HG03039 (cell line): ENCODE results near the gene ZNF521.

Source experiments
- ATAC-seq: cut with Tn5 transposase; IDR thresholded peaks from one replicate; pipeline ENCODE4 v1.9.1; 2021; ENCODE audit warnings: mild to moderate bottlenecking, moderate library complexity; ENCODE audit not compliant: unreplicated experiment

Gene ZNF521

DNA sequence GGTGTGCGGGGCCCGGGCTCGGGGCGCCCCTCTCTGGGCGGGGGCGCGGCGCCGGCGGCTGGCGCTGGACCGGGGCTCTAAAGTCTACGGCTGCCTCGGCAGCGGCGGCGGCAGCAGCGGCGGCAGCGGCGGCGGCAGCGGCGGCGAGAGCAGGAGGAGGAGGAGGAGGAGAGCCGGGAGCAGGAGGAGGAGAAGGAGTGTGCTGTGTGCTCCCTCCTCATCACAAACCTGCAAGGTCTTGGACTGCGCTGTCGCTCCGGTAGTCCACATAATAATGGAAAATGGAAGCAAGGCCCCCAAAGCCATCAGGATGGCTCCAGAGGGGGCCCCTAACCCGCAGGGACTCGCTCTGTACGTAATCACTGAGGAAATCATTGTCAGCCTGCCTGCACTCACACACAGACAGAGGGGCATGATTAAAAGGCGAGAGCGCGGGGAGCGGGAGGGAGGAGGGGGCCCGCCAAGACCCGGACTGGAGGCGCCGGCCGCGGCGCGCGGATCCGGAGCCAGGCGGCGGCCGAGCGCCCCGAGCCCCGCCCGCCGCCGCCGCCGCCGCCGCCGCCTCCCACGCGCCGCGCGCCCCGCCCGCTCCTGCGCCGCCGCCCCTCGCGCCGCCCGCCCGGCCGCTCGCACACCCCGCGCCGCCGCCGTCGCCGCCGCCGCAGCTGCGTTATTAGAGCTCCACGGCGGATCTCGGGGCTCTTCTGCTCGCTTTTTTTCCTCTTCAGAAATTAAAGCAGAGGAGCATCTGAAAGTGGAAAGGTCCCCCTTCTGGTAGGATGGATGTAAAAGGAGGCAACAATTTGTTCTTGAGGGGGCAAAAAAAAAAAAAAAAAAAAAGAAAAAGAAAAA, at the start of gene ZNF521:
Gene ZNF521 (minus strand): TSS at position 390 of the 852 bp plus-strand sequence. CDS start 1,220 bp downstream, outside the sequence.
- peak; percentile 71 for ATAC-seq

DNA sequence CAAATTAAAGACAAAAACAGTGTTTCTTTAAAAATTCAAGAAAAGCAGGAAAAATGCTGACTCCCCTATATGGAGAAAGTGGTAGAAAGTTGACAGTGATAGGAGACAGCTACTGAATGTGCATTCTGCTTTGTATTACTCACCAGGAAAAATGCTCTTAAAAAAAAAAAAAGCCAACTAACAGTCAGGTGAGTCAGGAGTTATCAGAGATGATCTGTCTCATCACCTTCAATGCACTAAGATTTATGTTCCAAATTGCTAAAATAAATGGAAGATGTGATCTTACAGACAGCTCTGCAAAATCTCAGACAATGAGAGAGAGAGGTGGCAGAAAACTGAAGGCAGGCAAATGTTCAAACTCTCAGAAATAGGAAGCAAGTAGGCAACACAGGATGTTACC, 47.6 kb upstream of the ZNF521 start:
- no peak for ATAC-seq

DNA sequence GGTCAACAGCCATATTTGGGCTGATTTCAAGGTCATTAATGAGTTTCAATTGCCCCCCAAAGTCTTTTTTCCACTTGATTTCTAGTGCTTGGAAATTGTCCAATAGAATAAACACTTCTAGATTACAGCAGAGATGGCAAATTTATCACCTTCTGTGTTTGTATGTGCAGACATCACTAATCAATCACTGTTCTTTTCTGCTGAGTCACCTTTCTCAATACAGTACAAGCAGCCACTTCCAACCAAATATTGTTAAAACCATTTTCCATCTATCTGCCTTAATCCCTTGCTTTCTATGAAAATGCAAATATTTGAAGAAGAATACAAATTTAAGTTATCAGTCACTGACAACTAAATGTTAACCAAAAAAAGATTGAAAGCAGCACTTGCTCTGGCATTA, 40.2 kb upstream of the ZNF521 start:
- no peak for ATAC-seq

DNA sequence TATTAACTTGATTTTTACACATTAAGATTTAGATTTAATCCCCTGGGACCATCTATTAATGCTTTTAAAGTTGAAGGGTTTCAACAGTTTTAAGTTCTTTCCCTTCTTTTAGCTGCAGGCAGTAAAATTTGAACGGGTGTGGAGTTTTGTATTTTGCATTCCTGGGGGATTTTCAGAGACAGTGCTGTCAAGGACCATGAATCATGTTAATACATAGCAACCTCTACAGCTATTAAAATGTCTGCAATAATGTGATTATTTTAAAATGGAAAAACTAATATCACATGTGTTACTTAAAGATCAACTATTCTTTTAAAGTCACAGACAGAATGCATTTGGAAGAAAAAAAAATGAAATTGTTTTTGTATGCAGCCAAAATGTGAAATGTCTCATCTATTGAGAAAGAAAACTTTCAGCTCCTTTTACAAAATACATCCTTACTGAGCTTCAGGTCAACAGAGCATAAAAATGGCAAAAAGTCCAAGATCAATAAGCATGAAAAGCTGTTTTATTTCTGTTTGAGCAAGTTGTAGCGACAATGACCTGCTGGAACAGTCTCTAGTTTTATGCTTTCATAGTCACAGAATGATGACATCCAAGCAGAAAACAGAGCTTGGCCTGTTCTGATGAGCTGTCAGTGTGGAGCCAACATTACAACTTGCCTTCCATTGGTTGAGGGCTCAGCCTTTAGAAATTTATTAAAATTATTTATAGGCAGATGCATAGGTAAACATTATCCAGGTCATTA, 21.6 kb upstream of the ZNF521 start:
- ATAC-seq = no peak

DNA sequence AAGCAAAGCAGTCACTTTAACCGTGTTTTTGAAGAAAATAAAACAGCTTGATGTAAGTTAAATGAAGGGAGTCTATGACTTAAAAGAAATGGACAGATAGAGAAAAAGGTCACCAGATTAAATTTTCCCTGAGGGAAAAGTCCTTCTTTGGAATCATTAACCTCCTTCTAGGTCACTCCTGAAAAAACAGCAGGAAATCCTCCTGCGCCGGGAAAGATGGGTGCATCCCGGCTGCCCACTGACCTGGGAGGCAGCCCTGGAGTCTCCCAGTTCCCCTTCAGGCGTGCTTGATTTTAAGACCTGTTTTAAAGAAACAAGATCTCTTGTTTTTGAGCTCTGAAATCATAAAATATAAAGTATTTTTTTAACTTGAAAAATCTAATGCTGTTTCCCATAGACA, 18.4 kb upstream of the ZNF521 start:
- no peak for ATAC-seq

DNA sequence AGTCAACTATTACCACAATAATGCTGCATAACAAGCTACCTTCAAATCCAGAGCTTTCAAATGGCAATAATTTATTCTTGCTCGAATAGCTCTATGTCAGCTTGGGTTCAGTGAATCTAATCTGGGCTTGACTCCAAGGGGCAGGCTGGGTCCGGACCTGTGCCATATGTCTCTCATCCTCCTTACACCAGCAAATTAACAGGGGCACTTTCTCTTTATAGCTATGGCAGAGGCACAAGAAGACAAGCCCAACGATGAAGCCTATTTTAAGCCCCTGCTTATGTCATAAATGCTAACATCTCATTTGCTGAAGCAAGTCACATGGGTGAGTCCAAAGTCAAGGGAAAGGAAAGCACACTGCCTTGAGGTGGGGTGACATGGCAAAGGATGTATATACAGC, 13.3 kb upstream of the ZNF521 start:
- no peak for ATAC-seq

DNA sequence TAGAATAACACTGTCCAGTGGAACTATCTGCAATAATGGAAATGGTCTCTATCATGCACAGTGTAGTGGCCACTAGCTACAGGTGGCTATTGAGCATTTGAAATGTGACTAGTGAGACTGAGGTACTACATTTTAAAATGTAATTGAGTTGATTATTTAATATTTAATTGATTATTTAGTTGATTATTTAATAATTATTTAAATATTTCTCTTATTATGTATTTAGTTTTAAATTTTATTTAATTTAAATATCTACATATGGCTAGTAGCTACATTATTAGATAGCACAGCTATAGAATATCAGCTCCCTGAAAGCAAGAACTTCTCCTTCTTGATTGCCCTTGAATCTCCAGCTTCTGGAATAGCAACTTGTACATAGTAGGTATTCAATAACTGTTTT, 12.8 kb upstream of the ZNF521 start:
- no peak for ATAC-seq

DNA sequence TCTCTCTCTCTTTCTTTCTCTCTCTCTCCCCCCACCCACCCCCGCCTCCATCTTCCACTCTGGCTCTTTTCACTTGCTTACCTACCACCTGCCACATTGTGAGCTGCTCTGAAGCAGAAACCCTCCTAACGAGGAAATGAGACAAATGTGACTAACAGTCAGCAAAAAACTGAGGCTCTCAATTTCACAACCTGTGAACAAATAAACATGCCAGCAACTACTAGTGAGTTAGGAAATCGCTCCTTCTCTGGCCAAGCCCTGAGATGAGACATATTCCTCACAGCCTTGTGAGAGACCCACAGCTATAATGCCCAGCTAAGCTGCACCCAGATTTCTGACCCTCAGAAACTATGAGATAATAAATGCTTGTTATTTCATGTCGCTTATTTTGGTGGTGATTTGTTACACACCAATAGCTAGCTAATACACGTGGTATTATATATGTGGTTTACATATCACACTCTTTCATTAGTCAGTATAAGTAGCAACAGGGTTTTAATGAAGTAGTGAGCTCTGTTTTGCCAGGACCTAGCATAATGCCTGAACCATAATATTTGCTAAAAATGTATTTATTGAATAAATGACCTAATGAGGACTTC, 8.4 kb upstream of the ZNF521 start:
- no peak for ATAC-seq

DNA sequence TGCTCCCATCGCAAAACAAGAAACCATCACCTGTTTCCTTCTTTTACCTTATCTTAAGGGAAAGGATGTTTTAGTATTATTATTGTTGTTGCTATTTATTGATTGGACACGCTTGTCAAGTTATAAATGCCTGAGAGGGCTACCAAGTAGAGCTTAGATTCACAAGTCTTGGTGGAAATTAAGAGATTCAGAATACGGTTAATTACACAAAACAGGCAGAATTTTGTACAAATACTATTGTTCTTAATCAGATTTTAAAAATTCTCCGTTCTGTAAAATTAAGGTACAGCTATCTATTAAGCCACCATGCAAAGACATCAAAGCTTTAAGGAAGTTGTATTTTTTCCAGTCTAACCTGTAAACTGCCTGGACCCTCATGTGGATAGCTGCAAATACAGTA, 1.1 kb upstream of the ZNF521 start:
- ATAC-seq = no peak

DNA sequence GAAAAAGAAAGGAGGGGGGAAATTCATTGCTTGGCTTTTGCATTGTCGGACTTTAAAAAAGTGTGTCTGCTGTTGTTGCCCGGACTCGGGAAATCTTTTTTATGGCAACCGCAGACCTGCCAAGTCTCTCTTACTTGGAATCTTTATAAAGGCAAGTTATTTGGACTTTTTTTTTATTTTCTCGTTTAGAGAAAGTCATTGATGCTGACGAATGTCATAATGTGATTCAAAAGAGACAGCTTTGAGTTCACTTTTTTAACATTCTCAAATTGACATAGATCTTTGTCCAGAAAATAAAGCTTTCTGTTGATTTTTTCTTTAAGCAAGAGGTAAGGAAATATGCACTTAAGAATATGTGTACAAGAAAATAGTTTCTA, 651 bp upstream of the ZNF521 start:
- no peak for ATAC-seq

DNA sequence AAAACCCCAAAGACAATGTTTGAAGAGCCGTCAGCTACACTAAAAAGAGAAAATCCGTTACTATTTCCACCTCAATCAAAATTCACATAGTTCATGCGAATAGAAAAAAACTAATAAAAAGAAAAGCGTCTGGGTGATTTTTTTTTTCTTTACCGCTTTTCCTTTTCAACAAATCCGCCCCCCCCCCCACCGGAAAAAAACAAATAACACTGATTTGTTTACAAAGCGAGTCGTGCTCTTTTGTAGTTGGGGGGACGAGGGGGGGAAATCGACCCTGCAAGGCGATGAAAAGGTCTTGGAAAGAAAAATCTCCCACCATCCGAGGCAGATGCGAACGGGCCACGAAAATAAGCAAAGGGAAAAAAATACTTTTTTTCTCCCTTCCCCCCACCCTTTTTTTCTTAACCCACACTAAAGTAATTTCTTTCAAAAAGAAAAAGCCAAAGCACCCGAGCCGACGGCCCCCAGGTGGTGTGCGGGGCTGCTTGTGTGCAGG, 638 bp downstream of the ZNF521 start:
- no peak for ATAC-seq

DNA sequence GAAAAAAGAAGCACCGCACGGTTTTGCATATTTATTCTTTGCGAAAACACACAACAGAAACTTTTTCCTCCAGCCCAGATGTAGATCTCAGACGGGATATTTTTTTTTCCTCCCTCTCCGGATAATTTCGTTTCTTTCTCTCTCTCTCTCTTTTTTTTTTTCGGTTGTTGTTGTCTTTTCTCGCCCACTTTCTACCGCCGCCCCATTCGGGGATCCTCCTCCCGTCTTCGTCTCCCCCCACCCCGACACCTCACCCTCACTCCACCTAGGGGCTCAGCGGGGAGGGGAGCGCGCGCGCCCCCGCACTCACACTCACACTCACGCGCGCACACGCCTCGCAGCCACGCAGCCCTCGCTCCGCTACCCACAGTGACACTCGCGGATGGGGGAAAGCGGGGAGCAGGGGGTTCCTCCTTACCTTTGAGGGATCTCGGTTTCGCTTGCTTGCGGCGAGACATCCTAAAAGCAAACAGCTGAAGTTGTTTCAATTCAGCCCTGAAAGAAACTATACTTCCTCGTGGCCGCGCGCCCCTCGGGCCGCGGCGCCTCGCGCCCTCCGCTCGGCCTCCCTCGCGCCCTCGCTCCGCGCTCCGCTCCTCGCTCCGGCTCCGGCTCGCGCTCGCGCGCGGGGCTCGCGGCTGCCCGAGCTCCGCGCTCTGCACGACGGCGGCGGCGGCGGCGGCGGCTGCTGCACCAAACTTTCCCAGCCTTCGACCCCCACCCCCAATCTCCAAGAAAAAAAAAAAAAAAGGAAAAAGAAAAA, 1.3 kb downstream of the ZNF521 start:
- ATAC-seq = no peak

DNA sequence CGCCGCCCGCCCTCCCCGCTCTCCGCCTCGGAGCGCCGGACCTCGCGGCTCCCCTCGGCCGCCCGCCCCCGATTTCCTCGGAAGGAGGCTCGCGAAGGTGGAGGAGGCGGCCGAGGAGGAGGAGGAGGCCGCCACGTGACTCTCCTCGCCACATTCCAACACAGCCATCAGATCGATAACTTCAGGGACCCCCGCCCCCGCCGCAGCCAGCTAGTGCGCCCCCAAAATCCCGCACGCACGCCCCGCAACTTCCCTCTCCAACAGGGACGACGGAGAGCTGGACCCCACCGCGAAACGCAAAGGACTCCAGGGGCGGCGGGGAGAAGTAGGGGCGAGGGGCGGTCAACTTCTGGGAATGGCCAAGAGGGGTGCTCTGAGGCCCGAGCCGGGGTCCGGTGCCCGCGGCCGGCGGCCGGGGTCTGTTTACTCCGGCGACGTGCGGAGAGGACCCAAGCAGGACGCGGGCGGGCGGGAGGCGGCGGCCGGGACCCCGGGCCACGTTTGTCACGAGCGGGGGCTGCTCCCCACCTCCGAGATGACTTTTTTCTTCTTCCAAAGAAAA, 2.0 kb downstream of the ZNF521 start:
- ATAC-seq = no peak

DNA sequence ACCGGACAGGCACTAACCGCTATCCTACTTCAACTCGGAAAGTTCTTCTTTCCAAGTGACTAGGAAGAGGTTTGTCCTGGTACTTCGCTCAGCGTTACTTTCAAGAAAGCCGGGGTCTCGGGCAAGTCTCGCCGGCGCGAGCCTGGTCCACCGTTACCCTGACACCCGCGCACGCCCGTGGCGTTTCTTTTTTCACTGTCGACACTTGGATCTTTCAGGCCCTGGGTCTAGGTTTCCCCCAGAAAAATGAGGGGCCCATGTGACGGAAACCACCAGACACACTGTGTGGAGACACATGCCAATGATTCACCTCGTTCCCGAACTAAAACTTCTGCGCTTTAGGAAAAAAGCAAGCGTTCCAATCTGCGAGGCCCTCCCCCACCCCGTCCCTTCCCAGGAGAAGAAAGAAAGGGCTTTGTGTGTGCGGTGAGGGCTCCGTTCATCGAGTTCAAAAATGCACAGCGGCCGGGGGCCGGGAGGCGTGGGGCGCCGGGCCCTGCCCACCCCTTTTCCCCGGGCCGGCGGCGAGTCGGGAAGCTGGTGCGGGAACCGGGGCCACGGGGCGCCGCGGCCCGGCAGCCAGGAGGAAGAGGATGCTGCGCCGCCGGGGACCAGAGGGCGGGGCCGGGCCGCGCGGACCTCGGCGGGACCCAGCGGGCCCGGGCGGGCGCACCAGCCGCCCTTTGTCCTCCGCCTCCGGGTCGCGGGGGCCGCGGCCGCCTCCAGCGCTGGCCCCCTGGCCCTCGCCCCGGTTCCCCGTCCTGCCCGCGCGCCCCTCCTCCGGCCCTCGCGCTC, 2.6 kb downstream of the ZNF521 start:
- no peak for ATAC-seq

DNA sequence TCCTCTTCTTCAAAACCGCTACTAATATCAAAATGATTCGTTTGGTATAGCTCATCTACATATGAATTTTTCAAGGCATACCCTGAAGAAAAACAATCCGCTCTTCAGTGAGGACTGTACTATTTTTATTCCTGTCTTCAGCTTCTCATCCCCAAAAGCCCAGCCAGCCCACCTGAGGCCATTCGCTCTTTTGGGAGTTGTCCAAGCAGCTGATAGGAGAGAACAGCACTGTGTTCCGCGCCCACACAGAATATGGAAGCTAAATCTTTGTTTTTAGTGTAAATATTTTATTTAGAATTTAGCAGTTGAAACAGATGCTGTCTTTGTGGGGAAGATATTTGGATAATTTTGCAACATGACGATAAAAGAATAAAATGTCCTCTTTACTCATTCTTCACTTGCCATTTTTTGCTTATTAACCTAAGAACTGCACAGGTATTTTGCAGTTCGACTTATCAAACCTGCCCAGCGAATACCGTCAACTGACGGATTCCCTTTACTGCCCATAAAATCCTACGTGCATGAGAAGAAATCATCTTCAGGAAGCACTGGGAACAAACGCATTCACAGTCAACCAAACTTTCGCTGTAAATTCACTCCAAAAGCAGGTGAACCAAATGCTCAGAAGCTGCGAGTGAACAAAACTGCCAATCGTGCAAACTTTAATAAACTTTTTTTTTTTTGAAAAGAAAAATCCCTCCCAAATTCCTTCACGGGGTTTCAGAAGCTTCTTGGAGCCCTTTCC, 3.4 kb downstream of the ZNF521 start:
- no peak for ATAC-seq

DNA sequence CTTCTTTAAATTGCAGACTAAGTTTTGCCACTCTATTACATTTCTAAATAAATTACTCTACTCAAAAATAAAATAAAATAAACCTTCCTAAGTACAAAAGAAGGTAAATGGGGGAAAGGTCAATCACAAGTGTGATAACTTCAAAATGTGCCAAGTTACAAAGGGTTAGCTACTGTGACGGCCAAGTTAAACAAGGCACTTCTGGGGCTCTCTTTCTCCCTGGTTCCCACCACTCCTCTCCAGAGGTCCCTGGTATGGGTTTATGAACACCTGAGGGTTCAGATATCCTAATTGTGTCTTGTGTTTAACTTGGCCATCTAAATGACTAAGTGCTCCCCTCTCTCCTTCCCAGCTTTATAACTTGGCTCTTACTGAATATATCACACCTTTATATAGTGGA, 5.4 kb downstream of the ZNF521 start:
- ATAC-seq = no peak

DNA sequence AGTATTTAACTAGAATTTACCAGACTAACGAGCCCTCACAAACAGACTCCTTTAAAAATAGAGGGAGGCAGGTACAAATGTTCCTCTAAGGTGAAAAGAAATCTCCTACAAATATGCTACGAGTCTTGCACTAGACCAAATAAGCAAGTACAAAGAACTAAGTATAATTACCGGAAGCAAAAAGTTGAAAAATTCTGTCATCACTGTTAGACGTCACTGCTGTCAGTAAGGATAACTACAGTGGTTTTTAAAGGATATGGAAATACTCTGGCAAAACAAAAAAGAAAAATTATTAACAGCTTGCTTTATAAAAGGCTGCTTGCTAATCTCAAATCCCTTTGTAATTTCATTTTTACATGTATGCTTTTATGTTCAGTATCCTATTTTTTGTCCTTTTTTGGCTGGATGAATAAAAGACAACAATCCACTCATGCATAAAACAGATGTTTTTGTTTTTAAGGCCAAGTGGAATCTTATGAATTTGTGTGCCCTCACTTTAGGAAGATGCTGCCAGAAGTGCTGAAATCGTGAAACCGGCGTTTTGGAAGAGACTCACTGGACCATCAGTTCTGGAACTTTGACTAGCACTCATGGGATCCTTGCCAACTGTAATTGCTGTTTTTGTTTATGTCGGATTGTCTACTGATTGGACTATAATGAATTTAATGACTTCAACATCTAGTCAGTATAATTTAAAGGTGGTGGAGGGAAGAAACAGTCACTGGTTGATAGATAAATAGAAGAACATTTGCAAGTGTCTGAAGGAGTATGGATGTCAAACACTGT, 6.7 kb downstream of the ZNF521 start:
- no peak for ATAC-seq

DNA sequence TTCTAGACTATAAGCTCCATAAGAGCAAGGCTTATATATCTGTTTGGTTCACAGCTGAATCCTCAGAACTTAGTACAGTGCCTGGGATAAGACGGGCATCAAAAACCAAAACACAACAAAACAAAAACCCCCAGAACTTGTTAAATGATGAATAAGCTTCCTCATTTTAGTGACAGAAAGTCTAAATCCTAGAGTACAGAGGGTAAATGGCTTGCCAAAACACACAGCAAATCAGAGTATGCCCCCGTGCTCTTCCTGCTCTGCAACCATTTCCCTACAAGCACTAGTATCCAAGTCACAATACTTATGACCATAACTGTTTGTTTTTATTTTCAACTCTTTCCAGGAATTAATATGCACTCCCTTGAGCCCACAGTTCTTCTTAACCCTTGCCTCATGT, 10.1 kb downstream of the ZNF521 start:
- ATAC-seq = no peak
